ENCODE results near the gene OR2A25. TPM values are rescaled to one million over a fixed set of nuclear protein-coding genes. Genes with fewer than 3 reads are reported as not detected.

The OR2A25 gene
- total RNA-seq, 6 donors from 2014 or later = not detected

DNA sequence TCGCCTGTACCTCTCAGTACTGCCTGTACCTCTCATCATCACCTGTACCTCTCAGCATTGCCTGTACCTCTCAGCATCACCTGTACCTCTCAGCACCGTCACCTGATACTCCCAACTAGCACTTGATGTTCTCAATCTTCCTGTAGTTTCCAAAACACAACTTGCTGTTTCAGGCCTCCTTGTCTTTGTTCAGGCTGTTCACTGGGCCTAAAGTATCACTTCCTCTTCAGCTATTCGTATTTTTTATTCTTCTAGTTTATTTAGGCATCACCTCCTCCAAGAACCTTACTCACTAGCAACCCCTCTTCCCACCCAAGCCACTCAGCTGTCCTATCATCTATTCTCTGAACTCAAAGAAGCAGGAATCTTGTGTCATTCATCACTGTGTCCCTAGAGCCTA lies 45.4 kb upstream of the OR2A25 start:
- WGBS, 2 donors = 66 to 72% methylated on average over 3 of the region's 3 CpGs
- no peak overlapping the region for H3K4me3 ChIP-seq

DNA sequence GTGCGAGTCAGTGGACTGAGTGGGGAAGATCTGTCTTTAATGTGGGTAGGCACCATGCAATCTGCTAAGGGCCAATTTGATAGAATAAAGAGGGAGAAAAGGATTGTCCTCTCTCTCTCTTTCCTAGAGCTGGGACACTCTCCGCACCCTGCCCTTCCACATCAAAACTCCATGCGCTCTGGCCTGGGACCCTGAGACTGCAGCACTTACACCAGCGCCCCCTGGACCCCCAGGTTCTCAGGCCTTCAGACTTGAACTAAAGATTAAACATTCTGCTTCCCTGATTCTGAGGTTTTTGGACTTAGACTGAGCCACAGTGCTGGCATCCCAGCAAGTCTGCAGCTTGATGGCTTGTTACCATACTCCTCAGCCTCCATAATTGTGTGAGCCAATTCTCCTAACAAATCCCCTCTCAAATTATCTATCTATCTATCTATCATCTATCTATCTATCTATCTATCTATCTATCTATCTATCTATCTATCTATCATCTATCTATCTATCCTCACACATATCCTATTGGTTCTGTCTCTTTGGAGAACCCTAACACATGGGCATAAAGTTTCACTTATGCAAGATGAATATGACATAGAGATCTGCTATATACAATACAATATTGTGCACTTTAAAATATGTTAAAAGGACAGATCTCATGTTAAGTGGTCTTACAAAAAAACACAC lies 43.3 kb upstream of the OR2A25 start:
- no peak for DNase-seq
- no peaks in the 10 kb centered on the region for H3K36me3 ChIP-seq

More for the DNA sequence above, 45.4 kb upstream of the OR2A25 start:
- Histone ChIP-seq H3K36me3 (no peaks in the 10 kb centered on the region), H3K27ac (no peak overlapping the region), H3K27me3 (no peaks in the 10 kb centered on the region), H3K4me1 (peaks cover 0 to 2% (median 0%) of the 10 kb centered on the region in 4 donors), H3K9me3 (no peaks in the 10 kb centered on the region)
- no peak for ATAC-seq (ENCODE audit: low FRiP score in 2 of 2)
- TF ChIP-seq EP300 (IDR thresholded peaks at IDR 0.05) (no peak), POLR2AphosphoS5 (IDR thresholded peaks at IDR 0.05) (no peak), POLR2A (IDR thresholded peaks at IDR 0.05) (no peak)
- TF ChIP-seq, protein P1, sequence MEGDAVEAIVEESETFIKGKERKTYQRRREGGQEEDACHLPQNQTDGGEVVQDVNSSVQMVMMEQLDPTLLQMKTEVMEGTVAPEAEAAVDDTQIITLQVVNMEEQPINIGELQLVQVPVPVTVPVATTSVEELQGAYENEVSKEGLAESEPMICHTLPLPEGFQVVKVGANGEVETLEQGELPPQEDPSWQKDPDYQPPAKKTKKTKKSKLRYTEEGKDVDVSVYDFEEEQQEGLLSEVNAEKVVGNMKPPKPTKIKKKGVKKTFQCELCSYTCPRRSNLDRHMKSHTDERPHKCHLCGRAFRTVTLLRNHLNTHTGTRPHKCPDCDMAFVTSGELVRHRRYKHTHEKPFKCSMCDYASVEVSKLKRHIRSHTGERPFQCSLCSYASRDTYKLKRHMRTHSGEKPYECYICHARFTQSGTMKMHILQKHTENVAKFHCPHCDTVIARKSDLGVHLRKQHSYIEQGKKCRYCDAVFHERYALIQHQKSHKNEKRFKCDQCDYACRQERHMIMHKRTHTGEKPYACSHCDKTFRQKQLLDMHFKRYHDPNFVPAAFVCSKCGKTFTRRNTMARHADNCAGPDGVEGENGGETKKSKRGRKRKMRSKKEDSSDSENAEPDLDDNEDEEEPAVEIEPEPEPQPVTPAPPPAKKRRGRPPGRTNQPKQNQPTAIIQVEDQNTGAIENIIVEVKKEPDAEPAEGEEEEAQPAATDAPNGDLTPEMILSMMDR (IDR thresholded peaks at IDR 0.05) = no peak
- no peak for DNase-seq

DNA sequence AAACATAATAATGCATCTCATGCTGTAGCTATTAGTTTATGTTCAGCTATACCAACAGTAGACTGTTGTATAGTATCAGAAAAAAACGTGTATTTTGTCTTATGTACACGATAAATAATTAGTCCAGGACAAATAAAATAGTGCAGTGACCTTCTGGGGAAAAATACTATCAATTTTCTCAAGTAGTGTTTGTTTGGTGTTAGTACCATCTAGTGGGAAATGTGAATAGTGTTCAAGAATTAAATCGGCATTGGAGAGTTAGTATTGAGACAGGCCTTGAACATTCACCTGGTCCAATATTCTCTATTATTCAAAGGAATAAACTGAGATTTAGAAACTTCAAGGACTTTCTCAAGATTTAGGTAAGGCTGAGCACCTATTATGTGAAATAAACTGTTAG lies 42.5 kb upstream of the OR2A25 start:
- no peak for DNase-seq
- Histone ChIP-seq H3K36me3 (no peaks in the 10 kb centered on the region), H3K27ac (no peak overlapping the region), H3K27me3 (no peaks in the 10 kb centered on the region), H3K4me3 (no peak overlapping the region), H3K9me3 (no peaks in the 10 kb centered on the region), H3K4me1 (no peaks in the 10 kb centered on the region)
- TF ChIP-seq EP300 (IDR thresholded peaks at IDR 0.05) = no peak
- TF ChIP-seq POLR2AphosphoS5 (IDR thresholded peaks at IDR 0.05) = no peak
- TF ChIP-seq, protein P1 (IDR thresholded peaks at IDR 0.05) = peak in 2 of 6 experiments; percentile 11 to 20
- ATAC-seq (ENCODE audit: low FRiP score in 2 of 2) = peak in 1 of 2 donors; percentile 43
- WGBS, 2 donors = 16 to 17% methylated on average over 3 of the region's 3 CpGs

More for the DNA sequence above, 43.3 kb upstream of the OR2A25 start:
- Histone ChIP-seq H3K4me3 (no peak overlapping the region), H3K27me3 (no peaks in the 10 kb centered on the region), H3K9me3 (no peaks in the 10 kb centered on the region), H3K27ac (no peak overlapping the region), H3K4me1 (no peaks in the 10 kb centered on the region)
- TF ChIP-seq POLR2A (IDR thresholded peaks at IDR 0.05) (no peak), EP300 (IDR thresholded peaks at IDR 0.05) (no peak), POLR2AphosphoS5 (IDR thresholded peaks at IDR 0.05) (no peak)
- TF ChIP-seq, protein P1 (IDR thresholded peaks at IDR 0.05) = no peak
- whole genome bisulfite sequencing, 2 donors = 50 to 53% methylated on average over 4 of the region's 4 CpGs
- ATAC-seq (ENCODE audit: low FRiP score in 2 of 2) = peak in 1 of 2 donors; percentile 29

DNA sequence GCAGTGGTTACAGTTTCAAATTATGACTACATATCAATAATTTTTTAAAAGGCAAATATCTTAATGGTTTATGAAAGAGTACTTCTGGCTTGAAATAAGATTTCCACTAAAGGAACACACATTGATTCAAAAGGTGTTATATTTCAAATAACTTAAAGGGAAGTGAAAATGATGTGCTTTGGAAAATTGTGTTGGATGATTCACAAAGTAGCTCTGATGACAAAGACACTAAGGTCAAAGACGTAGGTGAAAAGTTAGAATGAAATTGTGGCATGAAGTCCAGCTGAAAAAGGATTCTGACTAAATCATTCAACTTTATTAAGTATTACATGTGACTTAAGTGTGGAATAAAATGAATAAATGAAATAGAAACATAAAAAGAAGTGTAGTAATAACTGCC lies 41.6 kb upstream of the OR2A25 start:
- TF ChIP-seq EP300 (IDR thresholded peaks at IDR 0.05) = no peak
- TF ChIP-seq, protein P1 (IDR thresholded peaks at IDR 0.05) = no peak
- H3K9me3 ChIP-seq = no peaks in the 10 kb centered on the region

DNA sequence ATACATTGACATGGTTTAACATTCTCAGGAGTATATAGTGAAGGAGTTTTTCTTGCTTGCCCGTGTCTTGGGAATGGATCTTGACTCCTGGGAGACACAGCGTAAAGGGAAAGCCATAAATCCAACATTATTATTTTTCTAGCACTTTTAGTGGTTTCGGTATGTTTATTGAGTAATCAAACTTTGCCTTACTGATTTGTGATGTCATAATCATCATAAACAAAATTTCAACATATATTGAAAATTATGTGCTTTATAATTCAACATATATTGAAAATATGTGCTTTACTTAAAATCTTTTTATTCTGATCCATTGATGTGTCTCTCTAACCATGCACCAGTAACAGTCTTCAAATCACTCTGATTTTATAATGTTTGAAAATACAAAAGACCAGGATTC lies 41.1 kb upstream of the OR2A25 start:
- H3K27ac ChIP-seq = no peak overlapping the region
- no peak overlapping the region for H3K4me3 ChIP-seq
- H3K36me3 ChIP-seq = no peaks in the 10 kb centered on the region
- TF ChIP-seq, protein P1 (IDR thresholded peaks at IDR 0.05) = no peak
- TF ChIP-seq EP300 (IDR thresholded peaks at IDR 0.05) (no peak), POLR2AphosphoS5 (IDR thresholded peaks at IDR 0.05) (no peak), POLR2A (IDR thresholded peaks at IDR 0.05) (no peak)
- DNase-seq (no peak), ATAC-seq (ENCODE audit: low FRiP score in 2 of 2) (no peak)
- H3K4me1 ChIP-seq = no peaks in the 10 kb centered on the region
- WGBS, 2 donors = 89 to 96% methylated on average over 3 of the region's 3 CpGs
- H3K9me3 ChIP-seq = no peaks in the 10 kb centered on the region
- H3K27me3 ChIP-seq = no peaks in the 10 kb centered on the region

More for the DNA sequence above, 41.6 kb upstream of the OR2A25 start:
- no peak for DNase-seq
- no peak overlapping the region for H3K4me3 ChIP-seq
- no peak for ATAC-seq (ENCODE audit: low FRiP score in 2 of 2)
- no peaks in the 10 kb centered on the region for H3K27me3 ChIP-seq
- WGBS, 2 donors = 45 to 62% methylated on average over 1 of the region's 1 CpG
- no peaks in the 10 kb centered on the region for H3K4me1 ChIP-seq
- no peaks in the 10 kb centered on the region for H3K36me3 ChIP-seq
- no peak overlapping the region for H3K27ac ChIP-seq
